AG10803 (cell line): ENCODE results near the gene SH3RF1.
A peak's percentile ranks its signal among the peaks of the same experiment; 100 is the strongest.

Experiments
- DNase-seq: peaks from one replicate; pipeline ENCODE4 v3.0.0; 2010; ENCODE audit warnings: low read depth
- H3K4me3 ChIP-seq: 2 replicates; pipeline ENCODE4 v1.5.1; 2011; ENCODE audit warnings: mild to moderate bottlenecking, low read length, control low read depth
- CTCF ChIP-seq: conservative IDR thresholded peaks from 2 replicates; pipeline ENCODE4 v1.5.1; 2011; ENCODE audit warnings: mild to moderate bottlenecking, low read length, control low read depth, inconsistent platforms

SH3RF1 gene

GRCh38 chr4:169274033-169274432 is 3.3 kb upstream of the SH3RF1 start:
- no peak for TF ChIP-seq CTCF

GRCh38 chr4:169272265-169272886 is 1.6 kb upstream of the SH3RF1 start:
- no peak for TF ChIP-seq CTCF
- peak overlapping the region; percentile 77 for H3K4me3 ChIP-seq
- DNase-seq = peak; percentile 91

More at GRCh38 chr4:169274033-169274432, 3.3 kb upstream of the SH3RF1 start:
- no peak overlapping the region for H3K4me3 ChIP-seq
- no peak for DNase-seq

GRCh38 chr4:169271692-169272007 is 894 bp upstream of the SH3RF1 start:
- peak overlapping the region; percentile 77 for H3K4me3 ChIP-seq
- no peak for DNase-seq

GRCh38 chr4:169269916-169270809 is 593 bp downstream of the SH3RF1 start:
- peak overlapping the region; percentile 86 for H3K4me3 ChIP-seq
- DNase-seq = peak; percentile 52
- TF ChIP-seq CTCF = no peak

More at GRCh38 chr4:169271692-169272007, 894 bp upstream of the SH3RF1 start:
- no peak for TF ChIP-seq CTCF

GRCh38 chr4:169268951-169269760 is 1.6 kb downstream of the SH3RF1 start:
- peak overlapping the region; percentile 86 for H3K4me3 ChIP-seq
- peak; percentile 87 for DNase-seq
- TF ChIP-seq CTCF = no peak

- TF ChIP-seq CTCF = no peak
- peak overlapping the region; percentile 34 for H3K4me3 ChIP-seq
- no peak for DNase-seq
Observed at GRCh38 chr4:169267070-169267469, 3.7 kb downstream of the SH3RF1 start.
